ENCODE data around the gene ATP1A2.

The ATP1A2 gene

DNA sequence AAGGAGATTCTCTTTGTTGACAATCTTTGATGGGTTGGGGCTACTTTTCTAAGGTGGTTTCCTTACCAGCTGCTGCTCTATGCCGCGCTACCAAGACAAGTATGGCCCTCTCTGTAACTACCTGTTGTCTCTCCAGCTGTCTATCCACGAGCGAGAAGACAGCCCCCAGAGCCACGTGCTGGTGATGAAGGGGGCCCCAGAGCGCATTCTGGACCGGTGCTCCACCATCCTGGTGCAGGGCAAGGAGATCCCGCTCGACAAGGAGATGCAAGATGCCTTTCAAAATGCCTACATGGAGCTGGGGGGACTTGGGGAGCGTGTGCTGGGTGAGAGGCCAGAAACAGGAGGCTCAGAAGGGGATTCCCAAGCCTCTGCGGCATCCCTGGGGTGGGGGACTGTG lies 14.4 kb downstream of the ATP1A2 start:
- Histone ChIP-seq H3K4me1 (ENCODE audit: control insufficient read depth in 5 of 5, insufficient read depth in 5 of 5, low read length in 5 of 5) (peaks cover 0 to 72% (median 43%) of the 10 kb centered on the region in 5 donors), H3K27ac (ENCODE audit: low read depth, low read length) (peak overlapping the region; percentile 91), H3K27me3 (ENCODE audit: control insufficient read depth in 5 of 5, insufficient read depth in 4 of 5, low read length in 5 of 5) (no peaks in the 10 kb centered on the region), H3K4me3 (ENCODE audit: low read depth in 1 of 5, low read length in 5 of 5) (no peak overlapping the region), H3K36me3 (ENCODE audit: control insufficient read depth in 5 of 5, insufficient read depth in 5 of 5, low read length in 5 of 5) (peaks cover 0 to 8% (median 0%) of the 10 kb centered on the region in 5 donors), H3K9me3 (ENCODE audit: control insufficient read depth in 5 of 5, low read length in 5 of 5) (no peaks in the 10 kb centered on the region), H3K9ac (ENCODE audit: low read length in 5 of 5) (no peak overlapping the region)

DNA sequence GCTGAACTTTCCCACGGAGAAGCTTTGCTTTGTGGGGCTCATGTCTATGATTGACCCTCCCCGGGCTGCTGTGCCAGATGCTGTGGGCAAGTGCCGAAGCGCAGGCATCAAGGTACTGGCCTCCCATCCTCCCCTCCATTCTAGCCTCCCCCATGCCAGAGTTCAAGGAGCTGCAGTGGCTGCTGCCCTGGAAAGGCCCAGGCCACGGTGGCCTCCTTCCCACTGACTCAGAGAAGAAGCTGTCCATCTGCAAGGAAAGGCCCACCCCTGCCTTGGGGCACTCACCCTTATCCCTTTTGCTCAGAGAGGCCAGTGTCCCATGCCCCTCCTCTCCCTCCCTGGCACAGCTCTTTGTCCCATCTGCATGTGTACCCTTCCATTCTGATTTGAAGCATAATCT lies 14.9 kb downstream of the ATP1A2 start:
- H3K27ac ChIP-seq (ENCODE audit: low read depth, low read length), result peak overlapping the region; percentile 39
- no peak overlapping the region for H3K4me3 ChIP-seq (ENCODE audit: low read depth in 1 of 5, low read length in 5 of 5)
- no peaks in the 10 kb centered on the region for H3K27me3 ChIP-seq (ENCODE audit: control insufficient read depth in 5 of 5, insufficient read depth in 4 of 5, low read length in 5 of 5)
- H3K9ac ChIP-seq (ENCODE audit: low read length in 5 of 5), result no peak overlapping the region
- peaks cover 0 to 67% (median 39%) of the 10 kb centered on the region in 5 donors for H3K4me1 ChIP-seq (ENCODE audit: control insufficient read depth in 5 of 5, insufficient read depth in 5 of 5, low read length in 5 of 5)
- H3K36me3 ChIP-seq (ENCODE audit: control insufficient read depth in 5 of 5, insufficient read depth in 5 of 5, low read length in 5 of 5), result peaks cover 0 to 8% (median 0%) of the 10 kb centered on the region in 5 donors
- no peaks in the 10 kb centered on the region for H3K9me3 ChIP-seq (ENCODE audit: control insufficient read depth in 5 of 5, low read length in 5 of 5)

DNA sequence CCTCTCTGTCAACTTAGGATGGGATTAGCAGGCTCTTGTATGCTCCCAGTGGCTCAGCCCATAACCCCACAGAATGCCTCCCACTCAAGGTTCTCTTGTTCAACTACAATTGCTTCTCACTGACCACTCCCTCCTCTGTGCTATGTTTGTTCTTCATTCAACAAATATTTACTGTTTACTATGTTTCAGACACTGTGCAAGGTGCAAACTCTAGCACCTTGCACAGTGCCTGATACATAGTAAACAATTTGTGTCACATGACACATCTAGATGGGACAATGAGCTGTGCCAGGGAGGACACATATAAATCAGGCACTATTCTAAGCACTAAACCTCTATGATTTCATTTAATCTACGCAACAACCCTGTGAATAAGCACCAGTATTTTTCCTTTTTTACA lies 15.4 kb downstream of the ATP1A2 start:
- Histone ChIP-seq H3K27me3 (ENCODE audit: control insufficient read depth in 5 of 5, insufficient read depth in 4 of 5, low read length in 5 of 5) (no peaks in the 10 kb centered on the region), H3K4me1 (ENCODE audit: control insufficient read depth in 5 of 5, insufficient read depth in 5 of 5, low read length in 5 of 5) (peaks cover 0 to 63% (median 35%) of the 10 kb centered on the region in 5 donors), H3K9me3 (ENCODE audit: control insufficient read depth in 5 of 5, low read length in 5 of 5) (no peaks in the 10 kb centered on the region), H3K4me3 (ENCODE audit: low read depth in 1 of 5, low read length in 5 of 5) (no peak overlapping the region), H3K36me3 (ENCODE audit: control insufficient read depth in 5 of 5, insufficient read depth in 5 of 5, low read length in 5 of 5) (peaks cover 0 to 13% (median 3%) of the 10 kb centered on the region in 5 donors), H3K27ac (ENCODE audit: low read depth, low read length) (peak overlapping the region; percentile 39), H3K9ac (ENCODE audit: low read length in 5 of 5) (peak overlapping the region in 1 of 5 donors; percentile 26)

DNA sequence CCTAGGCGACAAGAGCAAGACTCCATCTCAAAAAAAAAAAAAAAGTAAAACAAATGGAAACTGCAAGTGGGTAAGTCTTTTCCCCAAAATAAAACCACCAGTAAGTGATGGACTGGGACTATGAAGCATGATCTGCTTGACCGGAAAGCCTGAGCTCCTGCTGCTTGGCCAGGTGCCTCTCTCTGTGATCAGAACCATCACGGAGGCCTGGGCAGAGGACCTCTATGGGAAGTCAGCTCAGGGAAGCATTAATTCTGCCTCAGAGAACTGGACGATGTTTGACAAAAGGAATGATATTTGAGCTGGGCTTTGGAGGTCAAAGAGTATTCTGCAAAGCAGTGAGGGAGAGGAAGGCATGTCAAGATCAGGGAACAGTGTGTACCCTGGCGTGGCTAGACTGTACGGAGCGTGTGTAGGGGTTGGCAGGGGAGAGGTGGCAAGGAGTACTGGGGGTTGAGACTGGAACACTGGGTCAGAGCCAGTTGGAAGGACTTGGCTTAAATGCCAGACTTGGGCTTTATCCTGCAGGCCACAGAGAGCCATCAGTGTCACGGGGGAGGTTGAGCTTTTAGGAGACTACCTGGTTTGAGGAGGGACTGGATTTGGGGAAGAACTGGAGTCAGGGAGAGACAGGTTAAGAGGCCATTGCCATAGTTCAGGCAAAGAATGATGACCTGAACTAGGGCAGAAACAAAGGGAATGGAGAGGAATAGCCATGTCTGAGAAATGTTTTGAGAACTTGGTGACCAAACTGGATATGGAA lies 16.4 kb downstream of the ATP1A2 start:
- Histone ChIP-seq H3K9ac (ENCODE audit: low read length in 5 of 5) (no peak overlapping the region), H3K36me3 (ENCODE audit: control insufficient read depth in 5 of 5, insufficient read depth in 5 of 5, low read length in 5 of 5) (peaks cover 0 to 23% (median 5%) of the 10 kb centered on the region in 5 donors)

GRCh38 chr1:160133990-160134770 lies 18.6 kb downstream of the ATP1A2 start:
- no peak overlapping the region for H3K4me3 ChIP-seq (ENCODE audit: low read depth in 1 of 5, low read length in 5 of 5)
- no peaks in the 10 kb centered on the region for H3K9me3 ChIP-seq (ENCODE audit: control insufficient read depth in 5 of 5, low read length in 5 of 5)
- no peak overlapping the region for H3K27ac ChIP-seq (ENCODE audit: low read depth, low read length)
- peaks cover 0 to 39% (median 22%) of the 10 kb centered on the region in 5 donors for H3K4me1 ChIP-seq (ENCODE audit: control insufficient read depth in 5 of 5, insufficient read depth in 5 of 5, low read length in 5 of 5)
- H3K36me3 ChIP-seq (ENCODE audit: control insufficient read depth in 5 of 5, insufficient read depth in 5 of 5, low read length in 5 of 5), result peaks cover 0 to 22% (median 5%) of the 10 kb centered on the region in 5 donors
- no peak overlapping the region for H3K9ac ChIP-seq (ENCODE audit: low read length in 5 of 5)
- H3K27me3 ChIP-seq (ENCODE audit: control insufficient read depth in 5 of 5, insufficient read depth in 4 of 5, low read length in 5 of 5), result no peaks in the 10 kb centered on the region

More for the DNA sequence above, 16.4 kb downstream of the ATP1A2 start:
- H3K9me3 ChIP-seq (ENCODE audit: control insufficient read depth in 5 of 5, low read length in 5 of 5), result no peaks in the 10 kb centered on the region
- no peaks in the 10 kb centered on the region for H3K27me3 ChIP-seq (ENCODE audit: control insufficient read depth in 5 of 5, insufficient read depth in 4 of 5, low read length in 5 of 5)
- H3K4me1 ChIP-seq (ENCODE audit: control insufficient read depth in 5 of 5, insufficient read depth in 5 of 5, low read length in 5 of 5), result peaks cover 0 to 59% (median 35%) of the 10 kb centered on the region in 5 donors
- H3K4me3 ChIP-seq (ENCODE audit: low read depth in 1 of 5, low read length in 5 of 5), result no peak overlapping the region
- H3K27ac ChIP-seq (ENCODE audit: low read depth, low read length), result peak overlapping the region; percentile 39

- no peak overlapping the region for H3K4me3 ChIP-seq (ENCODE audit: low read depth in 1 of 5, low read length in 5 of 5)
- H3K27me3 ChIP-seq (ENCODE audit: control insufficient read depth in 5 of 5, insufficient read depth in 4 of 5, low read length in 5 of 5), result no peaks in the 10 kb centered on the region
- peaks cover 0 to 23% (median 7%) of the 10 kb centered on the region in 5 donors for H3K36me3 ChIP-seq (ENCODE audit: control insufficient read depth in 5 of 5, insufficient read depth in 5 of 5, low read length in 5 of 5)
- peaks cover 0 to 33% (median 20%) of the 10 kb centered on the region in 5 donors for H3K4me1 ChIP-seq (ENCODE audit: control insufficient read depth in 5 of 5, insufficient read depth in 5 of 5, low read length in 5 of 5)
- no peak overlapping the region for H3K27ac ChIP-seq (ENCODE audit: low read depth, low read length)
- no peak overlapping the region for H3K9ac ChIP-seq (ENCODE audit: low read length in 5 of 5)
- no peaks in the 10 kb centered on the region for H3K9me3 ChIP-seq (ENCODE audit: control insufficient read depth in 5 of 5, low read length in 5 of 5)
Measured at GRCh38 chr1:160134791-160135572, 19.4 kb downstream of the ATP1A2 start.

DNA sequence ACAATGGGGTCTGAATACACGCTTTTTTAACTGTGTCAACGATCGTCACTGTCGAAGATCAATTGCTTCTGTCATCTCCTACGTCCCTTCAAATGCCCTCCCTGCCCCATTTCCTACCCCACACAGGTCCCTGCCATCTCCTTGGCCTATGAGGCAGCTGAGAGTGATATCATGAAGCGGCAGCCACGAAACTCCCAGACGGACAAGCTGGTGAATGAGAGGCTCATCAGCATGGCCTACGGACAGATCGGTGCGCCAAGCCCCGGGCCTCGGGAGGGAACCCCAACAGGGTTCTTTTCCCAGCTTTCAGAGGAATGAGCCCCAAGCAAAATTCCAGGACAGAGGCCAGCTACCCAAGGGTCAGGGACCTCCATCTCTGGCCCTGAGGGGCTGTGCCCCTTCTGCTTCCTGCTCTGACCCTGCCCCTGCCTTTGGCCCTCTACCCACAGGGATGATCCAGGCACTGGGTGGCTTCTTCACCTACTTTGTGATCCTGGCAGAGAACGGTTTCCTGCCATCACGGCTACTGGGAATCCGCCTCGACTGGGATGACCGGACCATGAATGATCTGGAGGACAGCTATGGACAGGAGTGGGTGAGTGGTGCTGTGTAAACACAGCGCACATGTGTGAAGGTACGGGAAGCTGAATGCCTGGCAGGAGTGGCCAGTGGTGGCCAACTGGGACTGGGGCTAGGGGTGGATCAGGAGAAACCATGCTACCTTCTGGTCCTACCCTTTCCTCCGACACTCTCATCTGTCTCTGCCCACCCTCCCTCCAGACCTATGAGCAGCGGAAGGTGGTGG lies 20.8 kb downstream of the ATP1A2 start:
- no peak overlapping the region for H3K9ac ChIP-seq (ENCODE audit: low read length in 5 of 5)
- no peak overlapping the region for H3K27ac ChIP-seq (ENCODE audit: low read depth, low read length)
- H3K4me3 ChIP-seq (ENCODE audit: low read depth in 1 of 5, low read length in 5 of 5), result no peak overlapping the region
- peaks cover 0 to 21% (median 12%) of the 10 kb centered on the region in 5 donors for H3K4me1 ChIP-seq (ENCODE audit: control insufficient read depth in 5 of 5, insufficient read depth in 5 of 5, low read length in 5 of 5)
- H3K36me3 ChIP-seq (ENCODE audit: control insufficient read depth in 5 of 5, insufficient read depth in 5 of 5, low read length in 5 of 5), result peaks cover 0 to 23% (median 7%) of the 10 kb centered on the region in 5 donors
- H3K27me3 ChIP-seq (ENCODE audit: control insufficient read depth in 5 of 5, insufficient read depth in 4 of 5, low read length in 5 of 5), result no peaks in the 10 kb centered on the region
- no peaks in the 10 kb centered on the region for H3K9me3 ChIP-seq (ENCODE audit: control insufficient read depth in 5 of 5, low read length in 5 of 5)

GRCh38 chr1:160136926-160137200 lies 21.3 kb downstream of the ATP1A2 start:
- no peak overlapping the region for H3K4me3 ChIP-seq (ENCODE audit: low read depth in 1 of 5, low read length in 5 of 5)
- H3K36me3 ChIP-seq (ENCODE audit: control insufficient read depth in 5 of 5, insufficient read depth in 5 of 5, low read length in 5 of 5), result peaks cover 0 to 23% (median 7%) of the 10 kb centered on the region in 5 donors
- H3K9ac ChIP-seq (ENCODE audit: low read length in 5 of 5), result no peak overlapping the region
- no peaks in the 10 kb centered on the region for H3K27me3 ChIP-seq (ENCODE audit: control insufficient read depth in 5 of 5, insufficient read depth in 4 of 5, low read length in 5 of 5)
- no peaks in the 10 kb centered on the region for H3K9me3 ChIP-seq (ENCODE audit: control insufficient read depth in 5 of 5, low read length in 5 of 5)
- no peak overlapping the region for H3K27ac ChIP-seq (ENCODE audit: low read depth, low read length)
- peaks cover 0 to 15% (median 10%) of the 10 kb centered on the region in 5 donors for H3K4me1 ChIP-seq (ENCODE audit: control insufficient read depth in 5 of 5, insufficient read depth in 5 of 5, low read length in 5 of 5)

DNA sequence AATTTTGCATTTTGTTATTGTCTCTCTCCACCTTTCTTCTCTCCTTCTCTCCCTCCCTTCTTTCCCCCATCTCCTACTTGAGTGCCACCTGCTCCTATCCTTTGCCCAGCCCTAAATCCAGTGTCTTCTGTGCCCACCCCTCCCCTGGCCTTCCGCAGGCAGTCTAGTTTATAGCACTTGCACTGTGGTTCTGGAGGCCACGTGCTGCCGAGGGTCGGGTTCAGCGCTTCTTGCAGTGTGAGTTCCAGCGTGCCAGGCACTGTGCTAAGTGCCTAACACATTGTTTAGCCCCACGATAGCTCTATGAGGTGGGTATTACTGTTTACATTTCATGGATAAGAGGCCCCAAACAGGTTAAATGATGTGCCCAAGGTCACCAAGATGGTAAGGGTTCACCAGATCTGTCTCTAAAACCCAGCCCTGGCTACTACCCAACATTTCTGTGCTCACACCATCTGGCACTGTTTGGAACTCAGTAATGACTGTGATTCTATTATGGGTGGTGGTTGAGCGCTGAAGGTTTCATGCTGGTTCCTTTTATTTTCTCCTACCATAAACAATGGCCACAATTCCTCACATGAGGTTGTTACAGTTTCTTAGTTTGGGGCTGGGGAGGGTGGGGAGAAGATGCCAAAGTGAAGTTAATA lies 21.8 kb downstream of the ATP1A2 start:
- H3K4me1 ChIP-seq (ENCODE audit: control insufficient read depth in 5 of 5, insufficient read depth in 5 of 5, low read length in 5 of 5), result peaks cover 0 to 12% (median 5%) of the 10 kb centered on the region in 5 donors
- H3K4me3 ChIP-seq (ENCODE audit: low read depth in 1 of 5, low read length in 5 of 5), result no peak overlapping the region
- H3K27ac ChIP-seq (ENCODE audit: low read depth, low read length), result no peak overlapping the region
- H3K9me3 ChIP-seq (ENCODE audit: control insufficient read depth in 5 of 5, low read length in 5 of 5), result no peaks in the 10 kb centered on the region
- peaks cover 0 to 23% (median 10%) of the 10 kb centered on the region in 5 donors for H3K36me3 ChIP-seq (ENCODE audit: control insufficient read depth in 5 of 5, insufficient read depth in 5 of 5, low read length in 5 of 5)
- no peak overlapping the region for H3K9ac ChIP-seq (ENCODE audit: low read length in 5 of 5)
- no peaks in the 10 kb centered on the region for H3K27me3 ChIP-seq (ENCODE audit: control insufficient read depth in 5 of 5, insufficient read depth in 4 of 5, low read length in 5 of 5)

Measured in subcutaneous abdominal adipose tissue (tissue), 5 donors.